Stimulated activated naive CD4-positive, alpha-beta T cell treated with Interleukin-2 at 50 U/mL for 16 hours (primary cell): ENCODE results near the gene LYPD4.

ENCODE experiments used
- DNase-seq: peaks from one replicate; lab custom pipeline; 2025; lab: John Stamatoyannopoulos, UW

LYPD4 gene

GRCh38 chr19:41872775-41873647 is 28.5 kb upstream of the LYPD4 start:
- DNase-seq, result peak; percentile 53

DNA sequence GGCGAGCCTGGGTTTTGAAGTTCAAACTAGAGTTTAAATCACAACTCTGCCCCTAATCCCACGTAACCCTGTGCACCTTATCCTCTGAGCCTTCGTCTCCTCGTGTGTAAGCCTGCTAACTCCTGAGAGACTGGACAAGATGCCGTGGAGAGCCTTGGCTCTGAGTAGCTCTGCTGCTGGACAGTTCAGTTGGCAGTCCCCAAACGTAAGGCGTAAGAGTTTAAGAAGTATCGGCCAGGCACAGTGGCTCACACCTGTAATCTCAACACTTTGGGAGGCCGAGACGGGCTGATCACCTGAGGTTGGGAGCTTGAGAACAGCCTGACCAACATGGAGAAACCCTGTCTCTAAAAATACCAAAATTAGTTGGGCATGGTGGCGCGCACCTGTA is 27.9 kb upstream of the LYPD4 start:
- DNase-seq, result no peak

DNA sequence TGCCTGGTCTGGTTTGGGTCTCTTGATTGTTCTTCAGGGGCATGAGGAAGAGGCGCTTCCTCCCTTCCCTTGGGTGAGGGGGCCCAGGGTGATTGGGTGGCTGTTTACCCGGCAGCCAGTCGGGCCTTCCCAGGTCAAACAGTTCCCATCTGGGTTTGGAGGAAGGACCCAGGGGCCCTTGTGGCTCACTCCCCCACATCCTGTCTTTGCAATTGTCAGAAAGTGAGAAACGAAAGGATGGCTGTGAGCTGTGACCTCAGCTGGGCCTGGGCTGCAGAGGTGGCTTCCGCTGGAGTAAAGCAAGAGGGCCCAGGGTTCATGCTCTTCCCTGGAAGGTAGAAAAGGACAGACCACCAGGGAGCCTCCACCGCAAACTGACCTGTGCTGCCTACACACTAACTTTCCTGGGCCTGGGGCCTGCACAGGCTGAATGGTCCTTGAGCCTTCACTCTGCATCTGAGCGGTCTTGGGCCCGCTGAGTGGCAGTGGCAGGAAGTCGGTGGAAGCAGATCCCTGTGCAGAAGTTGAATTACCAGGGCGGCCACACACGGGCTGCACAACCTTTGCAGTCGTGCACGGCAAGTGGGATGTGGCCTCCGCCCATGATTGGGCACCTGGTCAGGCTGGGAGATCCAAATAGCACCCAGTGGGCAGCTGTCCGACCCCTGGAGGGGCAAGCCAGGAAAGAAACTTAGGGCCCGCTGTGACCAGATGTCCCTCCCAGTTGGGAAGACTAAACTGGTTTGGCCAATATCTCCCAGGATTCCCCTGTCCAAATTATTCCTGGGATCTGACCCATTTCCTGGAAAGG is 27.3 kb upstream of the LYPD4 start:
- peak; percentile 63 for DNase-seq

GRCh38 chr19:41870401-41870873 is 26.0 kb upstream of the LYPD4 start:
- no peak for DNase-seq

- no peak for DNase-seq
These were observed 25.0 kb upstream of the LYPD4 start for GRCh38 chr19:41869374-41869955.

GRCh38 chr19:41868989-41869300 is 24.5 kb upstream of the LYPD4 start:
- no peak for DNase-seq

GRCh38 chr19:41868120-41868988 is 23.9 kb upstream of the LYPD4 start:
- DNase-seq, result no peak

DNA sequence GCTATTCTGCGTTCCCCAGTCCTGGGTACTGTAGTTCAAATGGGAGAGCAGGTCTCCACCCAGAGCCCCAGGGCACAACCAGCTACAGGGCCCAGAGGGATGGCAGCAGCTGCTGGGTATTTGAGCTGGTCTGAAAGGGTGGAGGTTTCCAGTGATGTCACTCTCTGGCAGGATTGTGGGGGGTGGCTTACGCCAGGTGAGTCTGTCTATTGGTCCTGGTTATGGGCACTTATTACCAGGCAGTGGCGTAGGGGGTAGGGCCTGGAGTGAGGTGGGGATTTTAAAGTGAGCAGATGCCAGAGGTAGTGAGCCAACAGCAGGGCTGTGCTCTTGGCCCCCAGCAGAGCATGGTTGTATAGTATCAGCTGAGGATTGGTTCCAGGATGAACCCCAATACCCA is 21.8 kb upstream of the LYPD4 start:
- no peak for DNase-seq

GRCh38 chr19:41864374-41864773 is 19.9 kb upstream of the LYPD4 start:
- no peak for DNase-seq

GRCh38 chr19:41863209-41863931 is 18.9 kb upstream of the LYPD4 start:
- no peak for DNase-seq

DNA sequence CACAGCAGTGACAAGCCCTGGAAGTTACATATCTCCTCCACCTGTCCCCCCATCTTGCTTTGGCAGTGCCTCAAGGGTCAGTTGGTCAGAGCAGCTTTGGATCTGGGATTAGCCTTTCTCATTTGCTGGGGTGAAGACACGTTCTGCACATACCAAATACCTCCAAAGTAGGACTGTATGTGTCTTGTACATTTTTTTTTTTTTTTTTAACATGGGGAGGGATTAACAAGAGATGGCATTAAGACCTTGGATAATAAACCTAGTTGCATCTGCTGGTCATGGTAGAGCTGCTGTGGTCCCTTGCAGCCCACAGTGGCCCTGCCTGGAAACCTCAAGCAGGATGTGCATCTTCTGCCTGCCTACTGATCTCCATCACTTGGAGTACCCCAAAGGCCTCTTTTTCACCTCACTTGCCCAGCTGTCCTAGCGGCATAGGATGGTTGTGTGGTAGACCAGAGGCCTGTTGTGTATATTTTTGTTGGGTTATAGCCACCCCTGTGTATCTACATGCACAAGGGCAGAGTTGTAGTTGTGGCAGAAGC is 18.0 kb upstream of the LYPD4 start:
- DNase-seq, result no peak

DNA sequence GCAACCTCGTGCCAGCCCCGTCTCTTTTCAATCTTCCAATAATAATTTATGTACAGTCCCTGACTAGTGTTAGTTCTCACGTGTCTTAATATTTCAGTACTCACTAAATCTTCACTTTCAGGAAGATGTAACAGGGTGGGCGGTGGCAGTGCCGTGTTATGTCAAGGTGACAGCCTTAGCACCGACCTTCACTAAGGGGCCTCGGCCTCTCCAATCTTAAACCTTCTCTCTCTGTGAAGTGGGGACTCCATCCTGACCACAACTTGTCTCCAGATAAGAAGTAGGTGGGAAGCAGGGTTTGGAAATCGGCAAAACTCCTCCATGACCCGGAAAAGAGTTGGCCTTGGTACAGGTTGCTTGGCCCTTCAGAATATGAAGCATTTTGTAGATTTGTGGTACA is 17.4 kb upstream of the LYPD4 start:
- DNase-seq, result no peak

- DNase-seq, result no peak
These were observed 16.8 kb upstream of the LYPD4 start for GRCh38 chr19:41861116-41861768.

DNA sequence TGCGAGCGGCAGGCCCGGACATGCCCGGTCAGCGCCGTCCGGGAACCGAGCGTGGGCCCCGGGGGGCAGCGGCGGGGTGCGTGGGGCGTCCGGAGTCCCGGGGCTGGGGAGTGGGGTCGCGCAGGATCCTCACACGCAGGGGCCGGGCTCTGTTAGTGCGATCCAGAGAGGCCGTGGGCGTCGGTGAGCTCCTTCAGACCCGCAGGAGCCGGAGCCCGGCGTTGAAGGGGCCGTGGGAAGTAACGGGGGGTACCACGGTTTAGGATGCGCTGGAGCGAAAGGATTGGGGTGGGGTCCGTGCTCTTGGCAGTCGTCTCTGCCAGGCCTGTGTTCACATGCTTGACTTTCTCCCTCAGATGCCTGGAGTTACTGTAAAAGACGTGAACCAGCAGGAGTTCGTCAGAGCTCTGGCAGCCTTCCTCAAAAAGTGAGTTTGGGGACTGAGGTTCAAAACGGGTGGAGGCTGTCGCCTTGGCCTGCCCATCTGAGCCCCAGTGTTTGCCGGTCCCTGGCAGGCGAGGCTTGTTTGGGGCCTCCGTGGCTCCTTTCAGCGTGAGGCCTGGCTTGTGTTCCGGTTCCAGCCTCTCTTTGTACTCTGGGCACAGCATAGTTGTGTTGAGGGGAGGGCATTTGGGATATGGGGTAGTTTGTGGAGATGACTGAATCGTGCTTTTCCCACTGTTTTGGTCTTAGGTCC is 16.1 kb upstream of the LYPD4 start:
- DNase-seq, result peak; percentile 48

GRCh38 chr19:41859618-41860418 is 15.3 kb upstream of the LYPD4 start, which contains the start of gene RPS19:
RPS19 (plus strand) TSS chr19:41860255; CDS start chr19:41860775, 520 bp downstream.
- peak; percentile 97 for DNase-seq

GRCh38 chr19:41859213-41859617 is 14.7 kb upstream of the LYPD4 start:
- DNase-seq, result no peak

GRCh38 chr19:41853768-41854167 is 9.3 kb upstream of the LYPD4 start:
- no peak for DNase-seq

- no peak for DNase-seq
These were observed 8.9 kb upstream of the LYPD4 start for GRCh38 chr19:41853344-41853743.

- no peak for DNase-seq
These were observed 7.0 kb upstream of the LYPD4 start for GRCh38 chr19:41851456-41851855.
